ENCODE measurements around the gene ATP5IF1.

Gene ATP5IF1

GRCh38 chr1:28205243-28205642 is 30.7 kb upstream of the ATP5IF1 start:
- H3K9me3 ChIP-seq: no peaks in the 10 kb centered on the region
- no peak for TF ChIP-seq CTCF (IDR thresholded peaks at IDR 0.05)
- H3K27ac ChIP-seq: no peak overlapping the region
- intact Hi-C loops (cut with DNase I; ENCODE audit: low total_unique reads): no loop called here
- peaks cover 75 to 98% (median 89%) of the 10 kb centered on the region in 3 donors for H3K36me3 ChIP-seq
- no peaks in the 10 kb centered on the region for H3K27me3 ChIP-seq
- DNase-seq: no peak
- H3K4me3 ChIP-seq: no peak overlapping the region
- no peaks in the 10 kb centered on the region for H3K4me1 ChIP-seq

GRCh38 chr1:28208818-28209441 is 27.0 kb upstream of the ATP5IF1 start:
- peaks cover 58 to 78% (median 60%) of the 10 kb centered on the region in 3 donors for H3K36me3 ChIP-seq
- peak in 1 of 2 donors; percentile 32 for DNase-seq

GRCh38 chr1:28209700-28210099 is 26.2 kb upstream of the ATP5IF1 start:
- Histone ChIP-seq H3K27me3 (no peaks in the 10 kb centered on the region), H3K36me3 (peaks cover 58 to 78% (median 58%) of the 10 kb centered on the region in 3 donors), H3K9me3 (no peaks in the 10 kb centered on the region), H3K27ac (no peak overlapping the region), H3K4me3 (no peak overlapping the region), H3K4me1 (no peaks in the 10 kb centered on the region)
- no peak for DNase-seq
- TF ChIP-seq CTCF (IDR thresholded peaks at IDR 0.05): no peak
- intact Hi-C loops (cut with DNase I; ENCODE audit: low total_unique reads): no loop called here

More at GRCh38 chr1:28208818-28209441, 27.0 kb upstream of the ATP5IF1 start:
- H3K27me3 ChIP-seq: no peaks in the 10 kb centered on the region
- H3K27ac ChIP-seq: no peak overlapping the region
- intact Hi-C loops (cut with DNase I; ENCODE audit: low total_unique reads): no loop called here
- H3K4me3 ChIP-seq: no peak overlapping the region
- TF ChIP-seq CTCF (IDR thresholded peaks at IDR 0.05): peak; percentile 28 to 48
- no peaks in the 10 kb centered on the region for H3K9me3 ChIP-seq
- H3K4me1 ChIP-seq: no peaks in the 10 kb centered on the region

DNA sequence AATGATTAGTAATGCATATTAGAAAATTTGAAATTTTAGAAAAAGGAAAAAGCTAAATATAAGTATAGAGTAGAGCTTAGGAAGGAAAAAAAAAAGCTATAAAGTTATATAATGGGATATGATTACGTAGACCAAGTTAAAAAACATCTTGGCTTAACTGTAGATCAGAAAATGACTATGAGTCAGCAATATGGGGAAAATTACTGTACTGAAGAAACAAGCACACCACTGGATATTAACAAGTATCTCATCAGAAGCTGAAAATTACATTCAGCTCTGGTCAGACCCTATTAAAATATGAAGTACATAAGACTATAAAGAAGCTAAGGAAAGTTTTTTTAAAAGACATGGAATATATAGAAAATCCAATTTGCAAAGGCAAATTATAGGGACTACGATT is 22.6 kb upstream of the ATP5IF1 start:
- Histone ChIP-seq H3K4me3 (no peak overlapping the region), H3K27ac (no peak overlapping the region), H3K27me3 (no peaks in the 10 kb centered on the region), H3K9me3 (no peaks in the 10 kb centered on the region), H3K36me3 (peaks cover 31 to 68% (median 39%) of the 10 kb centered on the region in 3 donors), H3K4me1 (no peaks in the 10 kb centered on the region)
- no peak for DNase-seq
- no peak for TF ChIP-seq CTCF (IDR thresholded peaks at IDR 0.05)
- intact Hi-C loops (cut with DNase I; ENCODE audit: low total_unique reads): no loop called here

- no peak for TF ChIP-seq CTCF (IDR thresholded peaks at IDR 0.05)
- no peak overlapping the region for H3K4me3 ChIP-seq
- intact Hi-C loops (cut with DNase I; ENCODE audit: low total_unique reads): no loop called here
- DNase-seq: no peak
- no peak overlapping the region for H3K27ac ChIP-seq
- H3K9me3 ChIP-seq: no peaks in the 10 kb centered on the region
- peaks cover 48 to 61% (median 48%) of the 10 kb centered on the region in 3 donors for H3K36me3 ChIP-seq
- H3K4me1 ChIP-seq: peaks cover 0 to 23% (median 14%) of the 10 kb centered on the region in 4 donors
- no peaks in the 10 kb centered on the region for H3K27me3 ChIP-seq
Measured at GRCh38 chr1:28229089-28229488, 6.8 kb upstream of the ATP5IF1 start.

Measured in tibial artery (tissue), 4 donors.